Ishikawa (cell line): ENCODE results near the gene PGM3.

Experiments
- EP300 ChIP-seq: IDR thresholded peaks from 2 replicates; pipeline ENCODE4 v1.6.1; 2012; ENCODE audit warnings: borderline replicate concordance
- FOXM1 ChIP-seq: IDR thresholded peaks from 2 replicates; pipeline ENCODE4 v1.6.1; 2012; ENCODE audit warnings: low read depth, borderline replicate concordance
- NFIC ChIP-seq: IDR thresholded peaks from 2 replicates; pipeline ENCODE4 v1.6.1; 2012
- RAD21 ChIP-seq: IDR thresholded peaks from 2 replicates; pipeline ENCODE4 v1.6.1; 2012; ENCODE audit warnings: low read depth
- TAF1 ChIP-seq: IDR thresholded peaks from 2 replicates; pipeline ENCODE4 v1.6.1; 2012; ENCODE audit warnings: low read depth, mild to moderate bottlenecking
- TCF12 ChIP-seq: IDR thresholded peaks from 2 replicates; pipeline ENCODE4 v1.6.1; 2012; ENCODE audit warnings: low read depth
- TEAD4 ChIP-seq: IDR thresholded peaks from 2 replicates; pipeline ENCODE4 v1.6.1; 2012
- YY1 ChIP-seq: IDR thresholded peaks from 2 replicates; pipeline ENCODE4 v1.6.1; 2012; ENCODE audit warnings: low read depth
- TF ChIP-seq, protein P1 (sequence below): IDR thresholded peaks from 2 replicates; pipeline ENCODE4 v1.6.1; 2012
- TF ChIP-seq, protein P2 (sequence below): IDR thresholded peaks from 2 replicates; pipeline ENCODE4 v1.6.1; 2012
- TF ChIP-seq, protein P3 (sequence below): IDR thresholded peaks from 2 replicates; pipeline ENCODE4 v1.6.1; 2012; ENCODE audit warnings: low read depth, mild to moderate bottlenecking

DNA sequence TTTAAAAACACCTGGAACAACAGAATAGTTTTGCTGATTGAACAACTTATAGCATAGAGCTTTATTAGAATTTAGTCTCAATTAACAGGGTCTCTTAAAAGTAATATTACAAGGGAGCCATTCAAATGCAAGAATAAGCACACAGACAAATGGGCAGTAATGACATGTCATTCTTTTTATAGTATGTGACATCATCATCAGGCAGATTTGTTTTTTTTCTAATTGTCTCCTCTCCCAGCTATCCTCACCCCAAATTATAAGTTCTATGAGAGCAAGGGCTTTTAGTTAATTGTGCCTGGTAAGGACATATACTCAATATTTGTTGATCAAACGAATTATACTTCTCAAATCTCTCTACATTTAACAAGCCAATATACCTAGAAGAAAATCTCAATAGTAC lies 11.0 kb downstream of the PGM3 start:
- TF ChIP-seq TAF1 (no peak), TEAD4 (no peak), EP300 (no peak), FOXM1 (no peak), NFIC (no peak), RAD21 (no peak), YY1 (no peak), TCF12 (no peak)
- TF ChIP-seq, protein P1, sequence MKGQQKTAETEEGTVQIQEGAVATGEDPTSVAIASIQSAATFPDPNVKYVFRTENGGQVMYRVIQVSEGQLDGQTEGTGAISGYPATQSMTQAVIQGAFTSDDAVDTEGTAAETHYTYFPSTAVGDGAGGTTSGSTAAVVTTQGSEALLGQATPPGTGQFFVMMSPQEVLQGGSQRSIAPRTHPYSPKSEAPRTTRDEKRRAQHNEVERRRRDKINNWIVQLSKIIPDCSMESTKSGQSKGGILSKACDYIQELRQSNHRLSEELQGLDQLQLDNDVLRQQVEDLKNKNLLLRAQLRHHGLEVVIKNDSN = no peak
- TF ChIP-seq, protein P2, sequence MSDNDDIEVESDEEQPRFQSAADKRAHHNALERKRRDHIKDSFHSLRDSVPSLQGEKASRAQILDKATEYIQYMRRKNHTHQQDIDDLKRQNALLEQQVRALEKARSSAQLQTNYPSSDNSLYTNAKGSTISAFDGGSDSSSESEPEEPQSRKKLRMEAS = no peak
- TF ChIP-seq, protein P3, sequence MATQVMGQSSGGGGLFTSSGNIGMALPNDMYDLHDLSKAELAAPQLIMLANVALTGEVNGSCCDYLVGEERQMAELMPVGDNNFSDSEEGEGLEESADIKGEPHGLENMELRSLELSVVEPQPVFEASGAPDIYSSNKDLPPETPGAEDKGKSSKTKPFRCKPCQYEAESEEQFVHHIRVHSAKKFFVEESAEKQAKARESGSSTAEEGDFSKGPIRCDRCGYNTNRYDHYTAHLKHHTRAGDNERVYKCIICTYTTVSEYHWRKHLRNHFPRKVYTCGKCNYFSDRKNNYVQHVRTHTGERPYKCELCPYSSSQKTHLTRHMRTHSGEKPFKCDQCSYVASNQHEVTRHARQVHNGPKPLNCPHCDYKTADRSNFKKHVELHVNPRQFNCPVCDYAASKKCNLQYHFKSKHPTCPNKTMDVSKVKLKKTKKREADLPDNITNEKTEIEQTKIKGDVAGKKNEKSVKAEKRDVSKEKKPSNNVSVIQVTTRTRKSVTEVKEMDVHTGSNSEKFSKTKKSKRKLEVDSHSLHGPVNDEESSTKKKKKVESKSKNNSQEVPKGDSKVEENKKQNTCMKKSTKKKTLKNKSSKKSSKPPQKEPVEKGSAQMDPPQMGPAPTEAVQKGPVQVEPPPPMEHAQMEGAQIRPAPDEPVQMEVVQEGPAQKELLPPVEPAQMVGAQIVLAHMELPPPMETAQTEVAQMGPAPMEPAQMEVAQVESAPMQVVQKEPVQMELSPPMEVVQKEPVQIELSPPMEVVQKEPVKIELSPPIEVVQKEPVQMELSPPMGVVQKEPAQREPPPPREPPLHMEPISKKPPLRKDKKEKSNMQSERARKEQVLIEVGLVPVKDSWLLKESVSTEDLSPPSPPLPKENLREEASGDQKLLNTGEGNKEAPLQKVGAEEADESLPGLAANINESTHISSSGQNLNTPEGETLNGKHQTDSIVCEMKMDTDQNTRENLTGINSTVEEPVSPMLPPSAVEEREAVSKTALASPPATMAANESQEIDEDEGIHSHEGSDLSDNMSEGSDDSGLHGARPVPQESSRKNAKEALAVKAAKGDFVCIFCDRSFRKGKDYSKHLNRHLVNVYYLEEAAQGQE = no peak
